Measurements from ENCODE around the gene ZNF668.

DNA sequence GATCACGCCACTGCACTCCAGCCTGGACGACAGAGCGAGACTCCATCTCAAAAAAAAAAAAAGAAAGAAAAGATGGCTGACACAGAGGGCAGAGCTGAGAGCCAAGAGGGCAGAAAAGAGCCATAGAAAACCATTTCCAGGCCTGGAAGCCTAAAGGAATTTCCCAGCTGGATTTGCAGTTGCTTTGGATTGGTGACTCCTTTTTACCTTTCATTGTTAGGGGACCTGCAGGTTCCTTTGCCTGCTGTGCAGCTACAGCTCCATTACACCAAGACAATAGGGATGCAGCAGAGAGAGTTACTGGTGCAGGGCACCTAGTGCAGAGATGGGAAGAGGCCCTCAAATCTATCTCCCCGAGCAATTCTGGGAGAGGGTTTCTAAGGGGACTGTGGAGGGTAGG lies 18.4 kb downstream of the ZNF668 start:
- TF ChIP-seq YY1 (IDR thresholded peaks at IDR 0.05; ENCODE audit: insufficient read depth, insufficient read length) (no peak), SUZ12 (IDR thresholded peaks at IDR 0.05; ENCODE audit: extremely low read depth, insufficient read depth, insufficient read length) (no peak), ZNF274 (IDR thresholded peaks at IDR 0.05; ENCODE audit: low read depth, low read length) (no peak)
